Chondrocyte (in vitro differentiated cells): ENCODE measurements around the gene RAB27B. TPM values are rescaled to one million over a fixed set of nuclear protein-coding genes. Genes with fewer than 3 reads are reported as not detected.

Source experiments
- DNase-seq: peaks from one replicate; pipeline ENCODE4 v3.0.0; 2021; ENCODE audit warnings: mixed read lengths, low spot score
- H3K27ac Mint-ChIP-seq: one replicate; pipeline ENCODE4 v1.8.0; 2021; ENCODE audit warnings: mild to moderate bottlenecking, moderate library complexity, mixed read lengths; ENCODE audit not compliant: unreplicated experiment
- H3K27me3 Mint-ChIP-seq: 2 replicates; pipeline ENCODE4 v1.8.0; 2021; ENCODE audit warnings: low read depth, mixed read lengths
- H3K36me3 Mint-ChIP-seq: 2 replicates; pipeline ENCODE4 v1.8.0; 2021; ENCODE audit warnings: low read depth, mixed read lengths
- H3K4me1 Mint-ChIP-seq: 2 replicates; pipeline ENCODE4 v1.8.0; 2021; ENCODE audit warnings: low read depth, mild to moderate bottlenecking, mixed read lengths
- H3K4me3 Mint-ChIP-seq: one replicate; pipeline ENCODE4 v1.8.0; 2021; ENCODE audit warnings: mild to moderate bottlenecking, moderate library complexity, mixed read lengths; ENCODE audit not compliant: unreplicated experiment
- H3K9me3 Mint-ChIP-seq: 2 replicates; pipeline ENCODE4 v1.8.0; 2021; ENCODE audit warnings: low read depth, mixed read lengths
- total RNA-seq: library from RNA; stranded (reverse); gene quantifications from 3 replicates; pipeline ENCODE4 v1.2.1, GENCODE V29; 2021
- TF ChIP-seq, protein P1 (sequence below): fragments of 200-600 bp; sonication (generic); IDR thresholded peaks from 2 replicates; pipeline ENCODE4 v1.5.0; 2021; ENCODE audit warnings: antibody characterized with exemption, mild to moderate bottlenecking, moderate library complexity

Gene RAB27B
- total RNA-seq, 1 donor from 2014 or later = 0.20 TPM

DNA sequence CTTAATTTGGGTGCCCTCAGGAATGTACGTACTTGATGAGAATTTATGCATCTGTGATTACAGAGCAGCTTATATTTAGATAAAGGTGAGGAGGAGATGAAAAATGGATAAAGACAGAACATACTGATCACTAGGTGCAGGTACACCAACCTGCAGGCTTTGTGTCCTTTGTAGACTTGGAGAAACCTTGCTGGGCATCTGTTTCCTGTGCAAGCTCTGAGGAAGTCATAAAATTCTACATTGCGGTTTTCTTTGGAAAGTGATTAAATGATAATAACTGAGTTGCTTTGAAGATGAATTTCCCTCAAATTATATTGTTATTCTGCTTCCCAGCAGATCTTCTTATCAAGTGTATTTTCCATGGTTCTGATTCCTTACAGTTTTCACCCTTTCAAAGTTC, 7.7 kb downstream of the RAB27B start:
- Mint-ChIP-seq H3K27me3 (peaks cover 16% of the 10 kb centered on the region), H3K9me3 (peaks cover 8% of the 10 kb centered on the region), H3K4me1 (no peaks in the 10 kb centered on the region), H3K27ac (no peak overlapping the region), H3K4me3 (no peak overlapping the region), H3K36me3 (peaks cover 5% of the 10 kb centered on the region)
- no peak for DNase-seq
- TF ChIP-seq, protein P1, sequence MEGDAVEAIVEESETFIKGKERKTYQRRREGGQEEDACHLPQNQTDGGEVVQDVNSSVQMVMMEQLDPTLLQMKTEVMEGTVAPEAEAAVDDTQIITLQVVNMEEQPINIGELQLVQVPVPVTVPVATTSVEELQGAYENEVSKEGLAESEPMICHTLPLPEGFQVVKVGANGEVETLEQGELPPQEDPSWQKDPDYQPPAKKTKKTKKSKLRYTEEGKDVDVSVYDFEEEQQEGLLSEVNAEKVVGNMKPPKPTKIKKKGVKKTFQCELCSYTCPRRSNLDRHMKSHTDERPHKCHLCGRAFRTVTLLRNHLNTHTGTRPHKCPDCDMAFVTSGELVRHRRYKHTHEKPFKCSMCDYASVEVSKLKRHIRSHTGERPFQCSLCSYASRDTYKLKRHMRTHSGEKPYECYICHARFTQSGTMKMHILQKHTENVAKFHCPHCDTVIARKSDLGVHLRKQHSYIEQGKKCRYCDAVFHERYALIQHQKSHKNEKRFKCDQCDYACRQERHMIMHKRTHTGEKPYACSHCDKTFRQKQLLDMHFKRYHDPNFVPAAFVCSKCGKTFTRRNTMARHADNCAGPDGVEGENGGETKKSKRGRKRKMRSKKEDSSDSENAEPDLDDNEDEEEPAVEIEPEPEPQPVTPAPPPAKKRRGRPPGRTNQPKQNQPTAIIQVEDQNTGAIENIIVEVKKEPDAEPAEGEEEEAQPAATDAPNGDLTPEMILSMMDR = no peak

DNA sequence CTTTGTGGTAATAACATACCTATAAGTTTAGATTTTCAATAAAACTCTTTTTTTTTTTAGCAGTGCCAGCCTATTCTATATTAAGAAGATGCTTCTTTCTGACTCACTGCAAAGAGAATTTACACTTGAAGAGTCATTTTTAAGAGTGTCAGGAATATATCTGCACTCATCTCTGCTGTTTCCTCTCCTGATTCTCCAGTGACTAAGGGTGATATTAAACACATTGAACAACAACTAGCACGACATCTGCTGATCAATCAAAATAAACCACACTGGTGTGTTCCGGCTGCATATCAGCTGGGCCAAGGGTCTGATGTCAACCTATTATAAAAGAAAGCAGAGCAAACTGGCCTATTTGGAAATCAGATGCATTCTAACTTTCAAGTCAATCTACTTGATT, 15.0 kb downstream of the RAB27B start:
- Mint-ChIP-seq H3K4me3 (no peak overlapping the region), H3K36me3 (no peaks in the 10 kb centered on the region), H3K9me3 (no peaks in the 10 kb centered on the region), H3K4me1 (no peaks in the 10 kb centered on the region), H3K27me3 (peaks cover 3% of the 10 kb centered on the region), H3K27ac (no peak overlapping the region)
- DNase-seq = no peak
- TF ChIP-seq, protein P1 = no peak

- H3K27ac Mint-ChIP-seq = no peak overlapping the region
- no peaks in the 10 kb centered on the region for H3K4me1 Mint-ChIP-seq
- no peak overlapping the region for H3K4me3 Mint-ChIP-seq
- no peaks in the 10 kb centered on the region for H3K27me3 Mint-ChIP-seq
- TF ChIP-seq, protein P1 = no peak
- no peak for DNase-seq
- H3K9me3 Mint-ChIP-seq = no peaks in the 10 kb centered on the region
- no peaks in the 10 kb centered on the region for H3K36me3 Mint-ChIP-seq
Measured at GRCh38 chr18:54845787-54846186, 17.5 kb downstream of the RAB27B start.

- Mint-ChIP-seq H3K27me3 (peaks cover 2% of the 10 kb centered on the region), H3K9me3 (no peaks in the 10 kb centered on the region), H3K4me1 (no peaks in the 10 kb centered on the region), H3K4me3 (no peak overlapping the region), H3K36me3 (no peaks in the 10 kb centered on the region), H3K27ac (no peak overlapping the region)
- no peak for DNase-seq
- TF ChIP-seq, protein P1 = no peak
Measured at GRCh38 chr18:54848121-54848520, 19.8 kb downstream of the RAB27B start.

DNA sequence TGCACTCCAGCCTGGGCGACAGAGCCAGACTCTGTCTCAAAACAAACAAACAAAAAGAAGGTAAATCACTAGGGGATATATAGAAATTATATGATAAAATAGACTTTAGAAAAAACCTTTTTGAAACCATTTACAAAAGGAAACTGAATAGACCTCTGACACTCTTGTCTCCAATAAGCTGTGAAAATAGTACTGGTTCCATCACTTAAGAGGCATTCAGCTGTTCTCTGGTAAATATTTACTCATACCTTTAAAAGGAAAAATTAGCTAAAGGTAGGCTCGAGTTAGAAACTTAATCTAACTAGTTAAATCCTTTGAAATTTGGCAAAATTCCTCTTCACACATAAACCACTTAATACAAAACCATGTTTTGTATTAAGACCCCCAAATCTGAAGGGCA, 21.4 kb downstream of the RAB27B start:
- no peaks in the 10 kb centered on the region for H3K4me1 Mint-ChIP-seq
- no peak overlapping the region for H3K27ac Mint-ChIP-seq
- H3K9me3 Mint-ChIP-seq = no peaks in the 10 kb centered on the region
- DNase-seq = no peak
- TF ChIP-seq, protein P1 = no peak
- H3K4me3 Mint-ChIP-seq = no peak overlapping the region
- peaks cover 5% of the 10 kb centered on the region for H3K27me3 Mint-ChIP-seq
- no peaks in the 10 kb centered on the region for H3K36me3 Mint-ChIP-seq
